ENCODE data around the gene LAX1. TPM values are rescaled to one million over a fixed set of nuclear protein-coding genes. Genes with fewer than 3 reads are reported as not detected.
"Not testable (repeated sequence)": the region's sequence is repeated elsewhere in the genome, so short reads cannot be mapped to it uniquely, and the experiment has no call there.

LAX1 gene
- total RNA-seq, 2 experiments from 2014 or later: 20.6 TPM

GRCh38 chr1:203793561-203793960 is 28.6 kb downstream of the LAX1 start:
- Mint-ChIP-seq H3K4me1 (peaks cover 26% of the 10 kb centered on the region), H3K36me3 (ENCODE audit: low read depth) (peaks cover 25% of the 10 kb centered on the region)
- H3K27me3 Mint-ChIP-seq; H3K27ac Mint-ChIP-seq; POLR2A ChIA-PET; H3K4me3 Mint-ChIP-seq; ATAC-seq; DNase-seq; H3K9me3 Mint-ChIP-seq (ENCODE audit: low read depth): not testable (repeated sequence)
- intact Hi-C loops (cut with DNase I, micrococcal nuclease): loop anchor here in 1 of 2 experiments (10.0 kb wide), 1 partner anchor 789 kb away; the partner anchor contains the start of gene TMEM183A
- CTCF ChIA-PET: interaction anchor here (0.8 kb wide), 1 partner anchor 528 kb away, joined by 3 read pairs; no protein-coding TSS in a partner anchor

GRCh38 chr1:203794764-203795440 is 29.9 kb downstream of the LAX1 start:
- ChIA-PET CTCF (no interaction called here), POLR2A (no interaction called here)
- H3K4me1 Mint-ChIP-seq: peaks cover 38% of the 10 kb centered on the region
- H3K27me3 Mint-ChIP-seq: no peaks in the 10 kb centered on the region
- intact Hi-C loops (cut with DNase I, micrococcal nuclease): loop anchor here (1.0 to 10.0 kb wide), 6 partner anchors 29 to 790 kb away; partner anchors contain the start of genes LAX1 (in 2 of the 2), SNRPE (in 2 of the 2), PPP1R15B (in 1 of the 2) and TMEM183A (in 1 of the 2)
- H3K4me3 Mint-ChIP-seq: peak overlapping the region; percentile 86
- DNase-seq (no peak), ATAC-seq (no peak)
- peak overlapping the region; percentile 96 for H3K27ac Mint-ChIP-seq
- H3K9me3 Mint-ChIP-seq (ENCODE audit: low read depth): peaks cover 2% of the 10 kb centered on the region
- H3K36me3 Mint-ChIP-seq (ENCODE audit: low read depth): peaks cover 38% of the 10 kb centered on the region

GRCh38 chr1:203795441-203796235 is 30.7 kb downstream of the LAX1 start, which contains the start of the genes ZBED6 and ZC3H11A:
Gene ZBED6 (plus strand): TSS chr1:203795623. CDS start chr1:203797523, 1,900 bp downstream.
Gene ZC3H11A (plus strand): TSS chr1:203795623. CDS start chr1:203817071, 21,448 bp downstream.
- H3K36me3 Mint-ChIP-seq (ENCODE audit: low read depth): peaks cover 42% of the 10 kb centered on the region
- peaks cover 45% of the 10 kb centered on the region for H3K4me1 Mint-ChIP-seq
- POLR2A ChIA-PET: no interaction called here
- intact Hi-C loops (cut with DNase I, micrococcal nuclease): loop anchor here (1.0 to 10.0 kb wide), 7 partner anchors 29 to 791 kb away; partner anchors contain the start of genes LAX1 (in 2 of the 2), SNRPE (in 2 of the 2), ATP2B4 (in 1 of the 2) and PPP1R15B (in 1 of the 2)
- H3K27me3 Mint-ChIP-seq: no peaks in the 10 kb centered on the region
- DNase-seq (peak; percentile 99), ATAC-seq (peak; percentile 99)
- peak within 1 kb of the TSS; percentile 86 for H3K4me3 Mint-ChIP-seq
- H3K27ac Mint-ChIP-seq: peak within 1 kb of the TSS; percentile 96
- CTCF ChIA-PET: no interaction called here
- H3K9me3 Mint-ChIP-seq (ENCODE audit: low read depth): peaks cover 2% of the 10 kb centered on the region

- Mint-ChIP-seq H3K9me3 (ENCODE audit: low read depth) (peaks cover 2% of the 10 kb centered on the region), H3K4me3 (peak overlapping the region; percentile 86), H3K27me3 (no peaks in the 10 kb centered on the region), H3K4me1 (peaks cover 48% of the 10 kb centered on the region), H3K27ac (peak overlapping the region; percentile 96), H3K36me3 (ENCODE audit: low read depth) (peaks cover 46% of the 10 kb centered on the region)
- intact Hi-C loops (cut with DNase I, micrococcal nuclease): loop anchor here in 1 of 2 experiments (2.0 to 10.0 kb wide), 3 partner anchors 169 to 791 kb away; partner anchors contain the start of genes ATP2B4 and TMEM183A
- POLR2A ChIA-PET: no interaction called here
- CTCF ChIA-PET: no interaction called here
- DNase-seq: peak; percentile 55
- ATAC-seq: peak; percentile 28
These were observed 31.2 kb downstream of the LAX1 start for GRCh38 chr1:203796236-203796605.

- ChIA-PET CTCF (no interaction called here), POLR2A (interaction anchor here (0.6 kb wide), 1 partner anchor 12 kb away, joined by 5 read pairs; no protein-coding TSS in a partner anchor)
- peak overlapping the region; percentile 86 for H3K4me3 Mint-ChIP-seq
- intact Hi-C loops (cut with DNase I, micrococcal nuclease): loop anchor here in 1 of 2 experiments (2.0 to 10.0 kb wide), 3 partner anchors 170 to 792 kb away; partner anchors contain the start of genes ATP2B4 and TMEM183A
- H3K4me1 Mint-ChIP-seq: peaks cover 54% of the 10 kb centered on the region
- H3K36me3 Mint-ChIP-seq (ENCODE audit: low read depth): peaks cover 48% of the 10 kb centered on the region
- H3K27me3 Mint-ChIP-seq: no peaks in the 10 kb centered on the region
- DNase-seq (no peak), ATAC-seq (no peak)
- peak overlapping the region; percentile 38 for H3K27ac Mint-ChIP-seq
- H3K9me3 Mint-ChIP-seq (ENCODE audit: low read depth): peaks cover 2% of the 10 kb centered on the region
These were observed 32.2 kb downstream of the LAX1 start for GRCh38 chr1:203797216-203797615.

GRCh38 chr1:203797948-203798655 is 33.1 kb downstream of the LAX1 start:
- intact Hi-C loops (cut with DNase I, micrococcal nuclease): loop anchor here in 1 of 2 experiments (2.0 to 10.0 kb wide), 3 partner anchors 171 to 793 kb away; partner anchors contain the start of genes ATP2B4 and TMEM183A

GRCh38 chr1:203799157-203799556 is 34.2 kb downstream of the LAX1 start:
- Mint-ChIP-seq H3K9me3 (ENCODE audit: low read depth) (peaks cover 2% of the 10 kb centered on the region), H3K4me1 (peaks cover 65% of the 10 kb centered on the region), H3K36me3 (ENCODE audit: low read depth) (peaks cover 64% of the 10 kb centered on the region), H3K4me3 (no peak overlapping the region), H3K27me3 (no peaks in the 10 kb centered on the region), H3K27ac (peak overlapping the region; percentile 30)
- intact Hi-C loops (cut with DNase I, micrococcal nuclease): loop anchor here in 1 of 2 experiments (5.0 to 10.0 kb wide), 2 partner anchors 708 to 794 kb away; partner anchors contain the start of gene TMEM183A
- CTCF ChIA-PET: interaction anchor here (0.8 kb wide), 1 partner anchor 115 kb away, joined by 3 read pairs; no protein-coding TSS in a partner anchor
- no peak for DNase-seq
- ATAC-seq: no peak
- POLR2A ChIA-PET: no interaction called here

More at GRCh38 chr1:203797948-203798655, 33.1 kb downstream of the LAX1 start:
- Mint-ChIP-seq H3K9me3 (ENCODE audit: low read depth) (peaks cover 2% of the 10 kb centered on the region), H3K36me3 (ENCODE audit: low read depth) (peaks cover 56% of the 10 kb centered on the region), H3K4me1 (peaks cover 59% of the 10 kb centered on the region), H3K4me3 (no peak overlapping the region), H3K27me3 (no peaks in the 10 kb centered on the region), H3K27ac (no peak overlapping the region)
- ATAC-seq (no peak), DNase-seq (no peak)
- ChIA-PET CTCF (interaction anchor here (0.8 kb wide), 1 partner anchor 116 kb away, joined by 3 read pairs; no protein-coding TSS in a partner anchor), POLR2A (no interaction called here)

GRCh38 chr1:203799971-203800370 is 35.0 kb downstream of the LAX1 start:
- Mint-ChIP-seq H3K9me3 (ENCODE audit: low read depth) (peaks cover 2% of the 10 kb centered on the region), H3K4me1 (peaks cover 62% of the 10 kb centered on the region), H3K27me3 (no peaks in the 10 kb centered on the region), H3K4me3 (no peak overlapping the region), H3K36me3 (ENCODE audit: low read depth) (peaks cover 68% of the 10 kb centered on the region), H3K27ac (no peak overlapping the region)
- DNase-seq (no peak), ATAC-seq (no peak)
- ChIA-PET CTCF (interaction anchor here (0.7 to 1.4 kb wide), 2 partner anchors 8 to 12 kb away, joined by 3 read pairs; no protein-coding TSS in a partner anchor), POLR2A (interaction anchor here (0.7 kb wide), 1 partner anchor 17 kb away, joined by 3 read pairs; no protein-coding TSS in a partner anchor)
- intact Hi-C loops (cut with DNase I, micrococcal nuclease): loop anchor here in 1 of 2 experiments (5.0 to 10.0 kb wide), 2 partner anchors 707 to 795 kb away; partner anchors contain the start of gene TMEM183A

- H3K4me3 Mint-ChIP-seq: no peak overlapping the region
- CTCF ChIA-PET: no interaction called here
- DNase-seq: no peak
- intact Hi-C loops (cut with DNase I, micrococcal nuclease): no loop called here
- H3K9me3 Mint-ChIP-seq (ENCODE audit: low read depth): no peaks in the 10 kb centered on the region
- peaks cover 42% of the 10 kb centered on the region for H3K4me1 Mint-ChIP-seq
- ATAC-seq: no peak
- no peak overlapping the region for H3K27ac Mint-ChIP-seq
- no peaks in the 10 kb centered on the region for H3K27me3 Mint-ChIP-seq
- H3K36me3 Mint-ChIP-seq (ENCODE audit: low read depth): peaks cover 56% of the 10 kb centered on the region
- POLR2A ChIA-PET: no interaction called here
These were observed 40.7 kb downstream of the LAX1 start for GRCh38 chr1:203805689-203806088.

- intact Hi-C loops (cut with DNase I, micrococcal nuclease): no loop called here
- ChIA-PET POLR2A (interaction anchor here (0.6 to 1.2 kb wide), 2 partner anchors 42 to 133 kb away, joined by 4 to 10 read pairs; partner anchors contain the start of gene LAX1), CTCF (interaction anchor here (0.7 to 1.4 kb wide), 4 partner anchors 11 to 538 kb away, joined by 3 to 5 read pairs (median 4); no protein-coding TSS in a partner anchor)
- no peak overlapping the region for H3K4me3 Mint-ChIP-seq
- DNase-seq (no peak), ATAC-seq (peak; percentile 36)
- no peaks in the 10 kb centered on the region for H3K27me3 Mint-ChIP-seq
- H3K4me1 Mint-ChIP-seq: peaks cover 38% of the 10 kb centered on the region
- peaks cover 63% of the 10 kb centered on the region for H3K36me3 Mint-ChIP-seq (ENCODE audit: low read depth)
- H3K27ac Mint-ChIP-seq: no peak overlapping the region
- H3K9me3 Mint-ChIP-seq (ENCODE audit: low read depth): no peaks in the 10 kb centered on the region
These were observed 42.2 kb downstream of the LAX1 start for GRCh38 chr1:203807196-203807595.

Measured in activated CD4-positive, alpha-beta T cell treated with anti-CD3 and anti-CD28 coated beads for 36 hours (primary cell).